ENCODE measurements around the gene UBL3.

Gene UBL3

DNA sequence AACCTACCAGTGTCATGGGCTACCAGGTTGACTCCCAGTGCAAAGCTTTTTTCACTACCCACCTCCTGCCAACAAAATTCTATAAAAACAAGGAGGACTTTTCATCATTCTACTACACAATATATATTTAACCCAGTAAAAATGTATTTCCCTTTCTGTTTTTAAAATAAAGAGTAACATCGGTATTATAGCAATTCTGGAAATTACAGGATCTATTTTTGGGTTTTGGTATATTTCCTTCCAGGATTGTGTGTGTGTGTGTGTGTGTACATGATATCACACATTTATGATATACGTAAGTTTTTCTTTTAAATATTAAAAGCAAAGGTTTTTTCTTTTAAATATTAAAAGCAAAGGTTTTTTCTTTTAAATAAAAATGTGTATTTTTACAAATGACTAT is 6.0 kb upstream of the UBL3 start:
- no peak for DNase-seq

DNA sequence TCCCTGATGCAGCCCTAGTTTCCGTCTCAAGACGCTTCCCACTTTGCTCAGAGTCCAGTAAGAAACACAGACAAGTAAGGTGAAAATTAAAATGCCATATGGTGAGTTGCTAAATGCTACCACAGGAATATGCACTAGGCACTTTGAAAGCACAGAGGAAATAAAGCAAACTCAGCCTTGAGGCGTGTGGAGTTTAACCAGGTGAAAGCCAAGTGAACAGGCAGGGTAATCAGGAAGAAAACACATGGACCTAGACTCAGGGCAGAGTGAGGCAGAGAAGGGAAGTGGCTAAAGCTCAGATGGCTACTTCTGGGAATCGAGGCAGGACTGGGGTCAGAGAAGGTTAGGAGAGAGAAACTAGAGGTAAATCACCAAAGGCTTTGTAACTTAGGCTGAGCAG is 5.4 kb upstream of the UBL3 start:
- no peak for DNase-seq

DNA sequence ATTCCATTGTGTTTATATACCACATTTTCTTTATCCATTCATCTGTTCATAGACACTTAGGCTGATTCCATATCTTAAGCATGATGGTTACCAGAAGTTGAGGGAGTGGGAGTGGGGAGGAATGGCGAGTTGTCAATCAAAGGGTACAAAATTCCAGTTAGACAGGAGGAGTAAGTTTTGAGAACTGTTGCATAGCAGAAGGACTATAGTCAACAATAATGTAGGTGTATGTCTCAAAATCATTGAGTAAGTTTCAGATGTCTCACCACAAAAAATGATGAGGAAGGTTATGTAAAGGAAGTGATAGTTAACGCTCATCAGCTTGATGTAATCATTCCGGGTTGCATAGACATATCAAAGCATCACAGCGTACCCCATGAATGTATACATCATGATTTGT is 4.6 kb upstream of the UBL3 start:
- DNase-seq: no peak

DNA sequence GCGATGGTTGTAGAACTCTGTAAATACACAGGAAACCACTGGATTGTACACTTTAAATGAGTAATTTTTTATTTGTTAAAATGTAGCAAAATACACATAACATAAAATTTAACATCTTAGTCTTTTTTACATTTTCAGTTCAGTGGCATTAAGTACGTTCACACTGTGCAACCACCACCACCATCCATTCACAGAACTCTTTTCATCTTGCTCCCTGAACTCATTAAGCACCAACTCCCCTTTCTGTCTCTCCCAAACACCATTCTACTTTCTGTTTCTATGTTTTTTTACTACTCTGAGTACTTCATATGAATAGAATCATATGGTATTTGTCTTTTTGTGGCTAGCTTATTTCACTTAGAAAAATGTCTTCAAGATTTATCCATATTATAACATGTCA is 2.7 kb upstream of the UBL3 start:
- DNase-seq: no peak

DNA sequence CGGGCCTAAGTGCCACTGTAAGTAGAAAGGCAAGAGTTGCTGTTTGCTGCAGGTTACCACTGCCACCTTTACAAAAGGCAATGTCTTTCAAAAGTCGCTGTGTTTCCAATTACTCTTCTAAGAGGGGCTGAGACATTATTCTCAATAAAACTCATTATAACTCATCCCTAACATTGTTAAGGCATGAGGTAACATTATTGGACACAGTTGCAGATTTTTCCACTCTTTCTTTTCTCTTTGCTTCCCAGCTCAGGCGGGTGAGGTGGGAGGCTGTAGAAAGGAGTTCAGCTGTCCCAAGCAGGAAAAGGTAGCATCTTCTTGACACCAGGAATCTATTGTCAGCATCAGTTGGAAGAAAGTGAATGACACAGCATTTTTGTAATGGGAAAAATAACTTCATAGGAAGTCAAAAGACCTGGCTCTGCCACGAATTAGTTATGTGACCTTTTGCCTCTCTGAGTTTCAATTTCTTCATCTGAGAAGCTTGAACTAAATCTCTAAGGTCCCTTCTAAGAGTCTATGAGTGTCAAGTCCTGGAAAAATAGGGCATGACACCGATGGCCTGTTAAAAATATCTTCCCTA is 2.1 kb upstream of the UBL3 start:
- DNase-seq: no peak

DNA sequence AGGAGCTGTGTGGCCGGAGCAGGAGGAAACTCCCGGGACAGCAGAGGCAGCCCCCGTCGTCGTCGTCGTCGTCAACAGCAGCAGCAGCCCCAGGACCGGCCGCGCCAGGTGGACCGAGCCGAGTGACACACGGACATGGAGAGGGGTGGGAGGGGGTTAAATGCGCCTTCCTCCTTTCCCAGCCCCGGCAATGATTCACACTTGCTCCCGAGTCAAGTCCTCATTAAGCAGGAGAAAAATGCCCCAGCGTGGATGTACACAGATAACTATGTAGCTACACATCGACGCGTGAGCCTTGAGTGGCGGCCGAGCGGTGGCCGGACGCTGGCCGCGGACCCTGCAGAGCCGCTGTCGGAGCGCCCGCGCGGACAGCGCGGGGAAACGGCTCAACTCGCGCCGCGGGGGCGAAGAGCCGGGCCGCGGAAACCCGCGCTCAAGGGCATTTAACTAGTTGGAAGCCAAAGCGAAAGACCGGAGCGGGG is 645 bp downstream of the UBL3 start:
- peak; percentile 34 for DNase-seq

DNA sequence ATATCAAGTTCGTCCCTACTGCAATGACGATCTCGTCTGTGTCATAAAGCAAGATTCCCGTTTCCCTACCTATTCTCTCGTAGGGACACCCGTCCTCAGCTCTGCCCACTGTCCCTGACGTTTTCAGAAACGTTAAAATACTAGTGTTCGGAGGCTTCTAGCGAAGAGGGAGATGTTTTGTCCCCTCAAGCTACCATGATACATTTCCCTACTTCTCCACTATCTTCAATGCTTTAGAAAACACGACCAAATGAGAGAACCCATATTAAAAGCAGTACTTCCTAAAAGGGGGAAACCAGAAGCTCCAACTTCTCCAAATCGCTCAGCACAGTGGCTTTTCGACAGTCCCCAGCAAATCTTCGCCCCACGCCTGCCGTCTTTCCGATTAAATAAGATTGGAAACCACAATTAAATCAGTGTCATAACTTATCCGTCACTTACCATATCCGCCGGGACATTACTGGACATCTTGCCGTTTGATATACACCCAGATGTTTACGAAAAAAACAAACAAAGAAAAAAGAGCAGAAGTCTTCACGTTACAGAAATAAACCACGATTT is 1.3 kb downstream of the UBL3 start:
- DNase-seq: no peak

DNA sequence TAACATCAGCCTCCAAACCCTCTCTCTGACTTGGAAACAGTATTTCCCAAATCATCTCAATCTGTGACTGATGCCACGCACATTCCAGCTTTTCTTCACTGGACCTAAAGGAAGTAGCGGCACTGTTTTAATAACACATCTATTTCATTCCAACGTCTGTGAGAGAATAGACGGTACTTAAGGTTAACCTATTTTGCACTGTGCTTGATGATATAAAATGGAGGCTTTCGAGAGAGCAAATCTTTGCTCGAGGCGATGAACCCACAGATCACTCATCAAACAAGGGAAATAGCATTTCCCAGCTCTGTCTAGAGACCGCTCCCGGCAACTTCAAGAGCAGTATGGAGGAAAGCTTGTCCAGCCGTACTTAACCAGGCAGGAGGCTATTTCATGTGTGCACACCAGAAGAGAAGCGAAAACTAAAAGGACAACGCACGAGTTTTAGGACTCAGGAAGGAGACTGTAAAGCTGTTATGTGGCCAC is 2.9 kb downstream of the UBL3 start:
- DNase-seq: no peak

DNA sequence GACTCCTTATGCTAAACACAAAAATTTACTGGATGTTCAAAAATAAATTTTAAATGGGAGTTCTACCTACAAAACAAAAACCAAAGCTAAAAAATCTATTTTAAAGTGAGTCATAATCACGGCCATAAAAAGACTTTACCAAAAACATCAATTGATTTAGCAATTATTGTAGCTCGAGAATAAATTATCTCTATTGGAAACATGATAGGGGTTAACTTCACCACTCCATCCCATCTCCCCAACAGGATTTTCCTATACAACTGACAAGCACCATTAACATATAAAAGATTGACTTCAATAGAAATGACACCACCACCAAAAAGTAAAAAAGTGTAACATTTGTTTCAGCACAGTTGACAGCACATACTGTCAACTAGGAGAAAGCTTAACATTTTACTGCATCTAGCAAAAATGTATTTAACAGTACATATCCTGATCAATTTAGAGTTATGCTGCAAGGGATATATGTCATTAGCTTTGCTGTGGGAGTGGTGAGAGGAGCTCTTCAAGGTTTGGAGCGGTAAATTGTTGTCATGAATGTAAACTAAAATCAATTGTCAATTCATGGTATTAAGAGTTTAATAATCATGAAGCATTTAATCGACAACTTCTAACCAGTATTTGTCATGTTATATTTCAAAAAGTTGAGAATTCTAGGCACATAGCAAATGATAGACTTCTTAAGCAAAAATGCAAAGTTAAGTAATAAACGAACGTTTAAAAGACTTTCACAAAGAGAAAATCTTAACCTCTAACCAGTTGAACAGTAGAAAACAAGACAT is 3.8 kb downstream of the UBL3 start:
- no peak for DNase-seq

DNA sequence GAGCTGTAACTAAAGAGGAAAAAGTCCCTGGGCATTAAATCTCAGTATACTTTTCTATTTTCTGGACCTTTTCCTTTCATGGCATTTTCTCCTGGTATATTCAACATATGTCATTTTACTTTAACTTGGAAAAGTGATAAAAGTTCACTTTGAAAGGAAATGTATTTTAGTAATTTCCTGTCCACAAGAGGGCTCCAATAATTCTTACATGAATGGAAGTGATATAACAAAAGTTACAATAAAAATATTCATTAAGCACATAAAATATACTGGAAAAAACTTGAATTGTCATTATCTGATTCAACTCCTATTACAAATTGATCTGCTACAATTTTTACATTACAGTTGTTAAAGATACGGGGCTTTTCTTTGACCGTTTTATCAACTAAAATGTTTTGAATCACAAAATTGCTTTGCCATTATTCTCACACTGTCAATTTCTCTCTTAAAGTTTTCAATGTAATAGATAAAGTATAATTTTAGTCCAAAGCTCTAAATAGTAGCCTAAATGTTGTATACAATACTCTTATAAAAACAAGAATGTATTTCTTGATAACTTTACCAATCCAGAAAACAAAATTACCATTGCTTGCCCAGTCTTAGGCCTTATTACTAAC is 4.9 kb downstream of the UBL3 start:
- no peak for DNase-seq

DNA sequence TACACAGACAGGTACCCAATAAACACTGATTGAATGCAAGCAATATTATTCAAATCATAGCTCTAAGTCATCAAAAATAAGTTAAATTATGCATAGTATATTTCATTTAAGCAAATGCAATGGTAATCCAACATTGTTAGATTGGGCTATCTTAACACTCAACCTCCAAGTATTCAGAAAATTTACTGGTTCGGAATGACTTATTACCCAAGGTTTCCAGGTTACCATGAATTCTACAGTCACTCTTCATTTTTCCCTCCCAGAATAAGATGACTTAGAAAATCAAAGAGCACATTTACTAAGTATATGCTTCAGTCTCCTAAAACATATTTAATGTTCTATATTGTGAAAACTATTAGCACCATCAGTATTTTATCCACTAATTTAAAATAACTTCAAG is 6.0 kb downstream of the UBL3 start:
- no peak for DNase-seq

DNA sequence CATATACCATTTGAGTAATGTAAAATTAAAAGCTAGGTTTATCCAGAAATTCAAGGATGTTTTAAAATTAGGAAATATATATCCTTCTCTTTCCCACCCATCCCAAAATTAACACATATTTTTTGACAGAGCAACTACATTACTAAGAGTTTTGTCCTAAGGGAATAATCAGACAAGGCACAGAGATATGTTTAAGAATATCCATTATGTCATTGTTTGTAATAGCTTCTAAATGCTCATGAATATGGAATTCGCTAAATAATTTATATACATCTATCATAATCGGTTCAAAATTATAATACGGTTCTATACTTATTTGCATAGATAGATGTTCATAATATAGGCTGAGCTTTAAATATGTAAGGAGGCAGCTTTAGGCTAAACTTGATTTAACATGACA is 9.8 kb downstream of the UBL3 start:
- no peak for DNase-seq

DNA sequence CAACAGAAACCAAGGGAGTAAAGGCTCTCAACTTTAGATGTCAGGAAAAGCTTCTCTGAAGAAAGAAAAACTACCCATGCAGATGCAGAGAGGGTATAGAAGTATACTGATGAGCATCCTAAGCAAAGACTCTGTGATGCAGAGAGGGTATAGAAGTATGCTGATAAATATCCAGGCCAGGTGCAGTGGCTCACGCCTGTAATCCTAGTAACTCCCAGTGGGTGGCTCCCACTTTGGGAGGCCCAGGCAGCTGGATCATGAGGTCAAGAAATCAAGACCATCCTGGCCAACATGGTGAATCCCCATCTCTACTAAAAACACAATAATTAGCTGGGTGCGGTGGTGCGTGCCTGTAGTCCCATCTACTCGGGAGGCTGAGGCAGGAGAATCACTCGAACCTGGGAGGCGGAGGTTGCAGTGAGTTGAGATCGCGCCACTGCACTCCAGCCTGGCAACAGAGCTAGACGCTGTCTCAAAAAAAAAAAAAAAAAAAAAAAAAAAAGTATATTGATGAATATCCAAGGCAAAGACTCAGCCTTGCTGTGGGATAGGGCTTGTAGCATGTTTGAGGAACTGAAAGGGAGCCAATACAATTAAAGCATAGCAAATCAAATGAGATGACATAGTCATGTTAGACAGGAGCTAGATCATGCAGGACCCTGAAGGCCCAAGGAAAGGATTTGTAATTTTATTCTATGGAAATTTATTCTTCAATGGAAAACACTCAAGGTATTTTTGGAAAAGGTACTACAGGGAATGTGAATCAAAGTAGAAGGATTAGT is 14.9 kb downstream of the UBL3 start:
- DNase-seq: no peak

DNA sequence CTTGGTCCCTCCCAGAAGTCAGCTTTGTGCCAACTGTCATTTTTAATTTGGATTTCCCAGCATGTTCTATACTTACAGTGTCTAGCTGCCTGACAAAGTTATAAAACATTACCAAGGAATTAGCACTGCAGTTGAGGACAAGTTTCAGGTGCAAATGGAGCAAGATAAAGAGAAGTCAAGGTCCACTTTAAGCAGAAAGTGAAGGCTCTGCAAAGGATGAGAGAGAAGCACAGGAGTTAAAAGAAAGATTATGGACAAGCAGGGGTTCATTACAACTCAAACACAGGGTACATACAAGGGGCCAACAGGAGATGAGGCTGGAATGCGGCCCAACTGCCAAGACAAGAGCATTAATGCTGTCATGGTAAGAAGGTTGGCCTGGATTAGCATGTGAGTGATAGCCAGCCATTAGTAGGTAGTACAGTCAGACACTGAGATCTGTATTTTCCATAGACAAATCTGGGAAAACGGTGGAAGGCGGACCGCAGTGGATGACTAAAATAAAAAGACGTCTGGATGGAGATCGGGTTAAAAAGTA is 17.6 kb downstream of the UBL3 start:
- DNase-seq: no peak

DNA sequence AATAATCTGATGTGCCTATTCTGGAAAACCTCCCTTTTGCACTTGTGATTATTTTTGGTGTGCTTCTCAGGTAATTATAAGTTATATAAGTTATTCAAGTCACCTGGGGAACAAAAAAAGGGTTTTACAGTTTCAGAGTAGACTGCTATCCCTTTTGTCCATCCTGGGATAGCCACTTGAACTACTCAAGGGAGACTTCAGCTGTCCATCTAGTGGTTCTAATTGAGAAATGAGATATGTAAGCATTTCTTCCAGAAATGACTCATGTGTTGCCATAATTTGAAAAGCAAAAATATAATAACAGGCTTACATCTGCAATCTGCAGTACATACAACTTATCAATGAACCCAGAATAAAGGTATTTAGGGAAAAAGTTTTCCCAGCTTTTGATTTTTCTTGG is 20.4 kb downstream of the UBL3 start:
- no peak for DNase-seq

DNA sequence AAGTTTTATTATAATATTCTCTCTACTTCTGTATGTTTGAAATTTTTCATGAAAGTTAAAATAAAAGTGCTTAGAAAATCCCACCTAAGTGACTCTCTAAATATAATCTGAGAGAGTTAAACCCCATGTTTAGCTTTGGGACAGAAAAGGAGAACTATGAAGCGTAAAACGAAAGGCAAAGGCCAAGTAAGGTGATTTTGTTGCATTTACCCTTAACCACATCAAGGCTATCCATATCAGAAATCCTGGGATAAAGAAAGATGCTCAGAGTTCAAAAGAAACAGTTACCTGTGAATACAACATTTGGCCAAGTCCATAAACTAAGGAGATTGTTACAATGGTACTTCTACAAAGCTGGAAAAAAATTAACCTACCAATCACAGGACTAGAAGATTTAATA is 31.3 kb downstream of the UBL3 start:
- DNase-seq: no peak

DNA sequence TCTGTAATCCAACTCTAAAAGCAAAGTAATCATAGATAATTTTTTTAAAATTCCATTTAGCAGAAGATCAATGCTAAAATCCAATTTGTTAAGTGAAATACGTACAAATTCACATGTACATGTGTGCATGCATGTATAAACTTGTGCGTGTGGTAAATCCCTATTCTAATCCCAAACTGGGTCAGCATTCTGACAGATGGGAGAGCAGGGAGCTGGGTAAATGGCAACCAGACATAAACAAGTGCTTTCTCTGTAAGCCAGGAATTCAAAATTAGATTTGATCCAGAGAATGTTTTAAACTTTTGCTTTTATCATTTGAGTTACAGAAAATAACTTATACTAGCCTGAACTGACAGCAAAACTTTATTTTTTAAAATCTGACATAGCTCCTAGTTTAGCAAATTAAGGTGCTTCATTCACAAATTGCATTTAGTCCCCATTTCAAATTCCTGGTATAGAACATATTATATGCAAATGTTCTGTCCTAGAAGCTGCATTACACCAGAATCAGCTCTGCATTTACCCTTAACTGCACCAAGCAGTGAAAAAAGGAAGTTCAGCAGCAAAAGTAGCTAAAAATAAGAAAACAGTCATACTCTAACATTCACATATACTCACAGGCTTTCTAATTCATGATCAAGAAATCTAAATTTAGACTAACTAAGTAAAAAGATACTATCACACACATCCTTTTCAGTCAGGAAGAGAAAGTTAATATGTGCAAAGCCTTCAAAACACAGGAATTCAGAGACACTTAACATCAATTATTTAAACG is 32.6 kb downstream of the UBL3 start:
- DNase-seq: no peak

DNA sequence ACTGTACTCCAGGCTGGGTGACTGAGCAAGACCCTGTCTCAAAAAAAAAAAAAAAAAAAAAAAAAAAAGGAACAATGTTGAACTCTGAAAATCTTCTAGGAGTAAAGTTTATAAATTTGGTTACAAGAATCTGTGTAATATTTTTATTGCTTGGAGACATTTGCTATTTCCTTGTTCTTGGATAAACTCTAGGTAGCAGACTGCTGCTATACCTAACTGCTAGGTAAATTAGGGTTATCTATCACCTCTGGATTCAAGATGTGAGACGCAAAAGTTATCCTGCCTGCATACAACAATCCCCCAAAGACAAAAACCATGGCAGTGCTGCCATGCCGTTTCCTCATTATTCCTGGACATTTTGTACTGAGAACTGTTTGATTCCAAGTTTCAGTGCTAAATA is 33.7 kb downstream of the UBL3 start:
- DNase-seq: no peak

DNA sequence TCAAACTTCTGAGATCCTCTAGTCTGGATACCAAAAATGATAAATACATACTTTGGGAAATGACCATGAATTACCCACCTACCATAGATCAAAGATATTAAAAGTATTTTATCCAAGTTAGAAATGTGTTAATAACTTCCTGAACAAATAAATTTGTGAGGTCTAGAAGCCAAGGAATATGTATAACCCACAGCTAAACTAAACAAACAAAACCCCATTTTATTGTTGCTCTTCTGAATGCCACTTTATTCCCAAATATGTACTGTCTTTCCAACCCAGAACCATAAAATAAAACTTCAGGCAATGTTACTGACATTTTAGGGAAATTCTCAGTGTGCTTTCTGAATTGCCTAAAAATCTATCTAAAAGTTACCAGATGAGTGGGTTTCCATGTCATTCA is 35.1 kb downstream of the UBL3 start:
- DNase-seq: no peak

DNA sequence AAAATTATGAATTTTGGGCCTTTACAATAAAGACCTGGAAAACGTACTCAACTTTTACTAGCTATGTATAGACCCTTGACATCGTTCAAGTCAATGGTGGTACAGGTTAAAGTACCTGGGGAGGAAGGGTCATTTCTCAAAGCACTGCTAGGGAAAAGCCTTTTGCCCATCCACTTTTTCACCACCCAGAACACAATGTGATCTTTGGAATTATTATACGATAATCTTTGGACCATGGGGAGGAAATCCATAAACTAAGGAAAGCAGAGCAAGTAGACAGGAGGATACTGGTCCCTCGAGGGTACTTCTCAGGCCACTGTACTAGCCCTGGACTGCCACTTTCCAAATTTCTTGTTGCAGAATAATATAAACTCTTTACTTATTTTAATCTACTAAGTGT is 39.5 kb downstream of the UBL3 start:
- no peak for DNase-seq

DNA sequence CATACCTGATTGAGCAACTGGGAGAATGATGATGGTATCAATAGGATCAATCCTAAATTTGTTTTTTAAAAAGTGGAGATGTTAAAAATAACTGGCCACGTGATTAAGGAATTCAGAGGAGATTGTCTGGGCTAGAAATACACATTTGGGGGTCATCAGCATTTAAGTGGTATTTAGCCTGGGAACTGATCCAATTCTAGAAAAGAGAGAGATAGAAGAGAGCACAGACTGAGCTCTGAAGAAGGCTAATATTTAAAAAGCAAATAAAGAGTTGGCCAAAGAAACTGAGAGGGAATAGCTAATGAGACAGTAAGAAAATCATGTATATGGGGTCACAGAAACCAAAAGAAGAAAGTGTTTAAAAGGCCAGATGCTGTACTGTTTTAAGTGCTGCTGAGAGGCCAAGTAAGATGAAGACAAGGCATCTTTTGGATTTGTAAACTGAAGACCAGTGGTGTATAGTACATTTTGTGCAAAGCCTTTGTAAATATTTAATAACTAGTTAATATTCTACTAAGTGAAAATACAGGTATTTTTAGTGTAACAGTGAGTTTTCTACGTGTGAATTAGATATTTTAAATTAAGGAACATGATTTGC is 40.2 kb downstream of the UBL3 start:
- no peak for DNase-seq

DNA sequence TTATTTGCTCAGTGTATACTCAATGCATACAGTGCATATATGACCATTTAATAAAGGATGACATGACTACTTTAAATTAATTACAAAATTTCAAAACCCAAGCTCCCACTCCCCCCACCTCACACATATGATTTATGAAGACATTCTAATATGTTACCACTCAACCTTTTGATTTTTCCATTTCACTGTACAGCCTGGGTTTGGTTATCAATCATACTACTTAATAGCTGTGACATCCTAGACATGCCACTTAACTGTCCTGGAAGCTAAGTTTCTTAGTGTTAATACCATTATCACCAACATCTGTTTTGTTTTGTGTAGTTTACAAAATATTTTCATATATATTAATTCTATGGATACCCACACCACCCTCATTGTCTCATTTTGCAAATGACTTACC is 42.2 kb downstream of the UBL3 start:
- DNase-seq: no peak
